Activated CD8-positive, alpha-beta memory T cell treated with anti-CD3 and anti-CD28 coated beads for 1 hour (primary cell): ENCODE results near the gene TTC28.

Experiments used
- DNase-seq, 2 donors: peaks; one replicate each; pipeline ENCODE4 v3.0.0-alpha.2; 2020; ENCODE audit warnings: low read depth in 1 of 2; ENCODE audit errors: extremely low read depth in 1 of 2

Gene TTC28

DNA sequence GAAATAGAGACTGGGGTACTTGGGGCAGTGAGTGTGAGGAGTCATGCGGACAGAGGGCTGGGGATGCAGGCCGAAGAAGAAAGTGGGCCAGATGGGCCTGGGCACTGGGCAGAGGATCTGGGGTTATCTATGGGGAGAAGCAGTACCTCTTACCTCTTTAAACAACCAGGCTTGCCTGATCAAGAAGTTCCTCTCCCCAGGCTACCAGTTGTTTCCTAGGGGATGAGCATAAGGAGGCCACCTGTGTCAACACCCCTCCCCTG, 662.2 kb downstream of the TTC28 start:
- DNase-seq: no peak

- no peak for DNase-seq
These were observed 662.7 kb downstream of the TTC28 start for GRCh38 chr22:28016781-28017557.

GRCh38 chr22:28015676-28016601, 663.7 kb downstream of the TTC28 start:
- DNase-seq: no peak

- no peak for DNase-seq
These were observed 664.6 kb downstream of the TTC28 start for GRCh38 chr22:28015046-28015425.

DNA sequence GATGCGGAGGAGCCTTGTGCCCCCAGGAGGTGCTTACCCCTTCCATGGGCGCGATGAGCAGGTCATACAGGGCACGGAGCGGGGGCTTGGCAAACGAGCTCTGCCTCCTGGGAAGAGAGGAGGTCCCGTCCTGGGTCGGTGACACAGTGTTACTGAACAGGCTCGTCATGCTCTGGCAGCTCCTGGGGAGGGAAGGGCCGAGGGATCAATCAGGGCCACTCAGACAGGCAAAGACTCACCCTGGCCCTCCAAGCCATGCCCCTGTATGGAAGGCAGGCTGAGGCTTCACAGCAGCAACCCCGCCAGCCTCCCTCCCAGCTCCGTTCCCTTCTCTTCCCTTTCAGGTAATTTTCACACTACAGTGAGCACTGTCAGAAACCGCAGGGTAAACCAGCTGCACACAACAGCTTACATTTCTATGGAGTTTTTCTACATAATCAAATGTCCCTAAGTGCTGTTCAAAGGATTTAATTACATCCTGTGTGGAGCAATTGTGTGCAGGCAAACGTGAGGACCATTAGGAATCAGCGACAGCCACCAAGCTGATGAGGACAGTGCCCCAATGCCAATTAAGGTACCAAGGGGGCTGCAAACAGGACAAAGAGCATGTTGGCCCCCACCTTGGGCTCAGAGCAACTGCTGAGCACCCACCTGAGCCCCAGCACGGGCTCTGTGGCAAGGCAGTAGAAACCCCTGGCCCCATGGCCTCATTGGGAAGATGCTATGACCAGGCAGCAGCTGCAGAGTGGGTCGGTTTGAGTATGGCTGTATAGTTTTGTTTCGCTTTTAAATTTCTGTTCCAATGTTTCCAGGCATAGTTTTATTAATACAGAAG, 665.2 kb downstream of the TTC28 start:
- no peak for DNase-seq

- no peak for DNase-seq
These were observed 666.0 kb downstream of the TTC28 start for GRCh38 chr22:28013611-28014010.

- no peak for DNase-seq
These were observed 666.7 kb downstream of the TTC28 start for GRCh38 chr22:28012832-28013460.

DNA sequence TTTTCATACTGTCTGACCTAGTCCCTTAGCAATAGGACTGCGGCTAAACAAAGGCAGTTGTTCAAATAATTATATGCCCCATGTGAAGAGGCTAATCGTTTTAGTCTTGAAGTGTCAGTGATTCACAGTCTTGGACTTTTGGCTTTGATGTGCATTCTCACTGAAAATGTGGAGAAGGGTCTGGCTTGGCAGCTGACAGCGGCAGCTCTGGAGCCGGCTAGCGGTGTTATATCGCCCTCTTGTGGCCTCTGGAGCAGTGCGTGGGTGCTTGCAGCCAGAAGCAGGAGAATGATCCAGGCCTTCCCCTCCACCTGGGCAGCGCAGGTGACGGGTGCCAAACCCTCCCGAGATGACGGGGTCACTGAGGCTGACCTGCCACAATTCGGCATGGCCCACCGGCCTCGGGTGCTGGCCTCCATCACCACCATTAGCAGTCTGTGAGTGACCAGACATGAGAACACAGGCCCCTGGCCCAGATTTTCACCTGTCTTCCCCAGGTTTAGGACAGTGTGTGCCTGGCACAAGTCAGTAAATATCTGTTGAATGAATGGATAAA, 670.3 kb downstream of the TTC28 start:
- peak; percentile 25 to 61 for DNase-seq

DNA sequence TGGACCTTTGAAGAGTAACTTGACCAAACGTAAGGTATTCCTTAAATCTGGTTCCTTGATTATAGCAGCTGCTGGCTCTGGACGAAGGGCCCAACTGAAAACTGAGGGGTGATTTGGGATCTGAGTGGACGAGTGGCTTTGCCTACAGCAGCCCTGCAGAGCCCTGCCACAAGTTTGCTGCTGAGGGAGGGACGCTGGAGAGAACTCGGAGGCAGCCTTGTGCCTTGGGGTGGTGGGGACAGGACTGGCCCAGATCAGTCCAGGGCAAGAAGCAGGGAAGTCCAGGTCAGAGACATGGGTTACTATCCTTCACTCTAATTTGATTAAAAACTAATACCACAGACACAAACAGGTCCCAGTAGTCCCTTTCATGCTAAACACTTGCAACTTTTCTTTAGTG, 671.0 kb downstream of the TTC28 start:
- DNase-seq: no peak

- DNase-seq: no peak
These were observed 671.6 kb downstream of the TTC28 start for GRCh38 chr22:28008056-28008455.

DNA sequence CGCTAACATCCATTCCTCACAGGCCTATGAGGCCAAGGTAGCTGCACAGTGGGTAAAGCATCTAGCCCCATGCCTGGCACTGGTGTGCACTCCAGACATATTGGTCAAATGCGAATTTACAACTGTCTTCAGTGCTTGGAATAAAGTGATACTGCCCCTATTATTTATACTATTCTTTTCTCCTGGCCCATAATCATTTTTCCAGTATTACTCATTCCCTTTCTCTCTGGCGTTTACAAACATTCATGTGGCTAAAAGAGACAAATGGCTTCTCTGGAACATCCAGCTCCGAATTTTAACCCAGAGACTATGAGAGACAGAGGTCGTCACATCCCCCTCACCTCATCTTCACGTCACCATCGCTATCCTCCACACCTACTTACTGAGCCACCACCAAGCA, 673.4 kb downstream of the TTC28 start:
- DNase-seq: no peak

DNA sequence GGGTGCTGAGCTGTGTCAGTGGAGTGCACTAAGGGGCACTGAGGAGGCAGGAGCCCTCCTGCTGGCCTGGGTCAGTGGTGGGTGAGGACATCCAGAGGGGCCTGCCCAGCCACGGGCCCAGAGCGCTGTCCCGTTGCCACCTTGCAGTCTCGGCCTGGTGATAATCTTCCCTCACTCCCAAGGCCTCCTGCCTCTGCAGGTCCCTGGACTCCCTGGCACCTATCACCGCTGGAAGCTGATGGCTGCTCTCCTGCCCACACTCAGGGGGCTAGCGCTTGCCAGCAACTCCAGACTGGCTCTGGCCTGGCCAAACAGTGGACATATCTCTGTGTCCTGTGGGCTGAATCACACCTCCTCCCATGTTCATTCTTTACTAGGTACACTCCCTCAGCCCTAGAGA, 674.1 kb downstream of the TTC28 start:
- no peak for DNase-seq

DNA sequence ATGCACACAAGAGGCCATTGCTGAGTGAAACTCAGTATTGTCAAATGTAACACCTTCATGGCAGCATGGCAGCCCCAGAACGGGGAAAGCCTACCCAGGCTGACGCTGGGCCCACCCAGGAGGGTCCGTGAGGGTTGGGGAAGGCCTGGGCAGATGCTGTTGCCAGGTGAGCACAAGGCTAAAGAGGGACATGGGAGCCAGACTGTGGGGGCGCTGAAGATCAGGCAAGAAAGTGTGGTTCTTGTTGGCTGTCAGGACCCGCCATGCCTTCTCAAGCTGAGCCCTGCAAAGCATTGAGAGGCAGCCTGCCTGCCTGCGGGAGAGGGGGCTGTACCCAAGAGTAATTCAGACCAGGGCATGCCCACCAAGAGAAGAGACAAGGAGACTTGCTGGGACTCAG, 675.6 kb downstream of the TTC28 start:
- no peak for DNase-seq

- DNase-seq: no peak
These were observed 676.6 kb downstream of the TTC28 start for GRCh38 chr22:28002863-28003565.

- no peak for DNase-seq
These were observed 677.4 kb downstream of the TTC28 start for GRCh38 chr22:28002181-28002700.

GRCh38 chr22:28001171-28001835, 678.3 kb downstream of the TTC28 start:
- no peak for DNase-seq

DNA sequence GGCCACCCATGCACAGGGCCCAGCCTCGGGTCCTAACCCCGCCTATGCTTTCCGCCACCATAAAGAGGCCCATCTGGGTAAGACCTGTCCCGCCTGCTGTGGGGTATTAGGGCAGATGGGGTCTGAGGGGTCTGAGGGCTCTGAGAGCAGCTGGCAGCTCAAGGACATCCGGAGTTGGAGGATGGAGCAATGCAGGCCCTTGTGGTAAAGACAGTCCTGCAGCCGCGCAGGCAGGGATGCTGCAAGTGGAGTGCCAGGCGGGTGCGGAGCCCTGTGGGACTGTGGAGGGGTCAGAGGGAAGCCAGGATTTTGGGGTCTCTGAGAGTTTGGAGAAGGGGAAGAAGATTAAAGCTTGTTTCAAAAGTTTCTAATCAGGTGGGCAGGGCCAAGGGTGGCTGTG, 679.3 kb downstream of the TTC28 start:
- no peak for DNase-seq

- DNase-seq: no peak
These were observed 679.8 kb downstream of the TTC28 start for GRCh38 chr22:27999876-28000275.
